Stomach (tissue), 4 donors: Measurements from ENCODE around the gene RGS3.

Experiments
- EP300 ChIP-seq: sonication (generic); formaldehyde crosslinking; IDR thresholded peaks from one replicate; pipeline ENCODE4 v1.6.1; 2017; ENCODE audit warnings: antibody characterized with exemption
- POLR2A ChIP-seq, 4 donors: fragments of 450-650 bp; IDR thresholded peaks; one replicate each; pipeline ENCODE4 v1.6.1; 2016; ENCODE audit warnings: antibody characterized with exemption in 4 of 4, control low read depth in 2 of 4, mild to moderate bottlenecking in 1 of 4, moderate library complexity in 1 of 4
- TF ChIP-seq, protein P1 (sequence below), 7 experiments: fragments of 450-650 bp in 4 of 7; fragments of 200-600 bp in 3 of 7; sonication (generic) in 3 of 7; IDR thresholded peaks; one replicate each; pipeline ENCODE4 v1.5.1; 2016 to 2019; ENCODE audit warnings: antibody characterized with exemption in 7 of 7, control low read depth in 2 of 7, mild to moderate bottlenecking in 1 of 7

DNA sequence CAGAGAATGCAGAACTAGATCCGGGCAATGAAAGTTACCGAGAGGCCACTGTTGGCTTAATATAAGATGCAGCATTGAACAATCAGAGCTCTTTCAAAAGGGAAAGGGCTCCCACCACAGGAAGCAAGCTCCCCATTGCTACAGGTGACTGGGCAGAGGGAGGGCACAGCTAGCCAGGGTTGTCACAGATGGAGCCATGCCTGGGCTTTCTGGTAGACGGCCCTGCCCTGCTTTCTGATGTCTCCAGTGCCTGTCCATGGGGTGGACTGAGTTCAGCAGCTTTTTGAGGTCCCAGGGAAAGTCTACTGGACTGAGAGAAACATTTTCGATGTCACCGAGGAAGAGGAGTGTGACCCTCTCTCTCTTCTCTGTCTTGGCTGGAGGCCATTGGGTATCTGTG lies 14.1 kb downstream of the RGS3 start:
- TF ChIP-seq, protein P1, sequence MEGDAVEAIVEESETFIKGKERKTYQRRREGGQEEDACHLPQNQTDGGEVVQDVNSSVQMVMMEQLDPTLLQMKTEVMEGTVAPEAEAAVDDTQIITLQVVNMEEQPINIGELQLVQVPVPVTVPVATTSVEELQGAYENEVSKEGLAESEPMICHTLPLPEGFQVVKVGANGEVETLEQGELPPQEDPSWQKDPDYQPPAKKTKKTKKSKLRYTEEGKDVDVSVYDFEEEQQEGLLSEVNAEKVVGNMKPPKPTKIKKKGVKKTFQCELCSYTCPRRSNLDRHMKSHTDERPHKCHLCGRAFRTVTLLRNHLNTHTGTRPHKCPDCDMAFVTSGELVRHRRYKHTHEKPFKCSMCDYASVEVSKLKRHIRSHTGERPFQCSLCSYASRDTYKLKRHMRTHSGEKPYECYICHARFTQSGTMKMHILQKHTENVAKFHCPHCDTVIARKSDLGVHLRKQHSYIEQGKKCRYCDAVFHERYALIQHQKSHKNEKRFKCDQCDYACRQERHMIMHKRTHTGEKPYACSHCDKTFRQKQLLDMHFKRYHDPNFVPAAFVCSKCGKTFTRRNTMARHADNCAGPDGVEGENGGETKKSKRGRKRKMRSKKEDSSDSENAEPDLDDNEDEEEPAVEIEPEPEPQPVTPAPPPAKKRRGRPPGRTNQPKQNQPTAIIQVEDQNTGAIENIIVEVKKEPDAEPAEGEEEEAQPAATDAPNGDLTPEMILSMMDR (IDR thresholded peaks at IDR 0.05): no peak
- TF ChIP-seq POLR2A (IDR thresholded peaks at IDR 0.05) (no peak), EP300 (no peak)
